K562 (cell line): ENCODE results near the gene PCSK7. TPM values are rescaled to one million over a fixed set of nuclear protein-coding genes. Genes with fewer than 3 reads are reported as not detected.

Experiments used
- ATAC-seq: fragments of 200-7000 bp; cut with Tn5 transposase; 3 replicates; pipeline ENCODE4 v1.9.1; 2020; ENCODE audit warnings: moderate library complexity
- BruUV-seq: library from RNA; stranded (reverse); fragments of 400-500 nt; replicated peaks from 2 replicates; lab custom pipeline; 2021; lab: Mats Ljungman, UMichigan
- CTCF ChIA-PET: fragments of 300-600 bp; formaldehyde crosslinking; extraction: SDS; loops from one replicate; lab custom pipeline; 2021; ENCODE audit warnings: low intra/inter-chr PET ratio; lab: Yijun Ruan, JAX
- POLR2A ChIA-PET: fragments of 300-600, 350-650 bp; sonication (Branson Sonifier 250); formaldehyde crosslinking; extraction: SDS; loops from one replicate; lab custom pipeline; 2021; ENCODE audit warnings: antibody characterized with exemption, inconsistent platforms; lab: Yijun Ruan, JAX
- DNase-seq, 4 experiments: peaks; one replicate each; pipeline versions ENCODE4 v3.0.0 to v3.0.0-alpha.2; 2011 to 2018; ENCODE audit warnings: low spot score in 3 of 4, mixed read lengths in 3 of 4; ENCODE audit errors: extremely low read depth in 1 of 4
- FAIRE-seq: peaks from 2 replicates; lab custom pipeline; 2011; peaks lifted over from hg19 to GRCh38; lab: Jason Lieb, UNC
- H2AFZ ChIP-seq: 2 replicates; pipeline ENCODE4 v1.6.0; 2011; ENCODE audit warnings: low read depth, low read length, control low read depth, inconsistent platforms
- H3K27ac ChIP-seq: fragments of 200-600 bp; 3 replicates; pipeline ENCODE4 v1.8.0; 2011; ENCODE audit warnings: low read depth, mild to moderate bottlenecking, control low read depth, inconsistent platforms, low read length, moderate library complexity, mixed read lengths; ENCODE audit errors: extremely low read depth
- H3K27me3 ChIP-seq, 2 experiments: fragments of 300-600 bp in 1 of 2; 2 replicates in 1 of 2; 3 replicates in 1 of 2; pipeline versions ENCODE4 v1.6.0 to v1.8.0; 2011; ENCODE audit warnings: inconsistent platforms in 2 of 2, low read length in 2 of 2, mild to moderate bottlenecking in 1 of 2, mixed read lengths in 1 of 2, moderate library complexity in 1 of 2; ENCODE audit not compliant: control insufficient read depth in 2 of 2, insufficient read depth in 2 of 2
- H3K36me3 ChIP-seq: fragments of 300-600 bp; 3 replicates; pipeline ENCODE4 v1.8.0; 2011; ENCODE audit warnings: mild to moderate bottlenecking, low read length, inconsistent platforms; ENCODE audit not compliant: control insufficient read depth, insufficient read depth
- H3K4me1 ChIP-seq, 2 experiments: fragments of 200-600 bp in 1 of 2; replicated peaks in 1 of 2; 2 replicates in 1 of 2; 3 replicates in 1 of 2; pipeline versions ENCODE4 v1.5.1 to v1.8.0; 2011; ENCODE audit warnings: inconsistent platforms in 2 of 2, low read length in 2 of 2, mild to moderate bottlenecking in 1 of 2, mixed read lengths in 1 of 2, moderate library complexity in 1 of 2; ENCODE audit not compliant: control insufficient read depth in 2 of 2, insufficient read depth in 2 of 2
- H3K4me2 ChIP-seq: 2 replicates; pipeline ENCODE4 v1.6.1; 2011; ENCODE audit warnings: low read length, control low read depth, inconsistent platforms, mixed read lengths; ENCODE audit not compliant: insufficient read depth
- H3K4me3 ChIP-seq: fragments of 200-600 bp; sonication (generic), shearing (Covaris generic); 2 replicates; pipeline ENCODE4 v1.5.1; 2016; ENCODE audit warnings: control low read depth, inconsistent platforms
- H3K79me2 ChIP-seq: fragments of 200-600 bp; 3 replicates; pipeline ENCODE4 v1.8.0; 2011; ENCODE audit warnings: low read length, inconsistent platforms; ENCODE audit not compliant: control insufficient read depth, insufficient read depth
- H3K9ac ChIP-seq, 2 experiments: 2 replicates each; pipeline versions ENCODE4 v1.6.0 to v1.6.1; 2011; ENCODE audit warnings: low read depth in 2 of 2, low read length in 2 of 2, control low read depth in 1 of 2, inconsistent platforms in 1 of 2, mild to moderate bottlenecking in 1 of 2, mixed read lengths in 1 of 2; ENCODE audit not compliant: insufficient read depth in 1 of 2
- H3K9me1 ChIP-seq: one replicate; pipeline ENCODE4 v1.6.0; 2011; ENCODE audit warnings: inconsistent platforms, mild to moderate bottlenecking, low read length, moderate library complexity; ENCODE audit not compliant: control insufficient read depth, insufficient read depth
- H3K9me3 ChIP-seq: replicated peaks from 2 replicates; pipeline ENCODE4 v1.5.1; 2011; ENCODE audit warnings: low read depth, low read length, inconsistent platforms; ENCODE audit not compliant: control insufficient read depth, insufficient read depth
- H4K20me1 ChIP-seq: replicated peaks from 2 replicates; pipeline ENCODE4 v1.6.1; 2011; ENCODE audit warnings: low read length, inconsistent platforms, mixed read lengths; ENCODE audit not compliant: control insufficient read depth, insufficient read depth
- CHD2 ChIP-seq: IDR thresholded peaks from 2 replicates; pipeline ENCODE4 v1.6.1; 2011; ENCODE audit warnings: low read depth, low read length
- FOS ChIP-seq: IDR thresholded peaks from 3 replicates; pipeline ENCODE4 v1.6.1; 2011; ENCODE audit not compliant: insufficient read length; ENCODE audit errors: extremely low read depth
- NR0B1 ChIP-seq: fragments of 450-650 bp; IDR thresholded peaks from one replicate; pipeline ENCODE4 v1.6.1; 2018; ENCODE audit warnings: mild to moderate bottlenecking, moderate library complexity; ENCODE audit not compliant: partially characterized antibody
- POLR2A ChIP-seq: fragments of 450-650 bp; conservative IDR thresholded peaks from 2 replicates; pipeline ENCODE4 v1.6.1; 2016
- PTRF ChIP-seq: fragments of 450-650 bp; IDR thresholded peaks from 2 replicates; pipeline ENCODE4 v1.6.1; 2016; ENCODE audit warnings: mild to moderate bottlenecking, missing genetic modification characterization, missing compliant biosample characterization
- SMARCB1 ChIP-seq: IDR thresholded peaks from 2 replicates; pipeline ENCODE4 v1.6.1; 2011; ENCODE audit warnings: improper control_type of control experiment, low read depth; ENCODE audit not compliant: insufficient read length
- WHSC1 ChIP-seq: IDR thresholded peaks from one replicate; pipeline ENCODE4 v1.6.1; 2012; ENCODE audit warnings: low read length, control low read depth, inconsistent platforms
- ZNF24 ChIP-seq: fragments of 450-650 bp; IDR thresholded peaks from 2 replicates; pipeline ENCODE4 v1.6.1; 2016
- WGBS: fragments of 100-300 bp; shearing (Covaris generic); methylation state at CpG from one replicate; pipeline ENCODE4 v1.1.6; 2016; ENCODE audit warnings: low coverage, mixed read lengths; ENCODE audit not compliant: insufficient coverage; ENCODE audit errors: missing lambda C conversion rate; 5-methylcytosine and 5-hydroxymethylcytosine counted together
- in situ Hi-C: fragments of 300-500 bp; cut with MboI; formaldehyde crosslinking; loops from 4 replicates; pipeline ENCODE4 v1.15.0; 2018; ENCODE audit warnings: inconsistent platforms, mixed read lengths
- intact Hi-C: fragments of 100-400 bp; cut with micrococcal nuclease; formaldehyde crosslinking; loops from 2 replicates; pipeline ENCODE4 v1.14.2; 2022
- polyA plus RNA-seq, 8 experiments: library from polyadenylated mRNA; depleted of rRNA in 4 of 8; stranded (reverse) in 5 of 8; unstranded in 3 of 8; fragments of >200 nt; fragmentation: Nextera tagmentation in 2 of 8; fragmentation: Illumina TruSeq in 1 of 8; extraction: Ambion mirVana in 2 of 8; extraction: Trizol in 1 of 8; gene quantifications; 2 replicates each; pipeline versions ENCODE4 v1.2.1 to v1.2.3, GENCODE V29; 2011 to 2014; ENCODE audit warnings: inconsistent platforms in 1 of 8, missing spikeins in 1 of 8
- total RNA-seq, 7 experiments: library from RNA; depleted of rRNA in 6 of 7; stranded (reverse); fragments of >200 nt in 6 of 7; fragmentation: Illumina TruSeq in 2 of 7; extraction: Trizol in 2 of 7; gene quantifications; 2 replicates each; pipeline versions ENCODE4 v1.2.1 to v1.2.3, GENCODE V29; 2011 to 2021; ENCODE audit warnings: low replicate concordance in 1 of 7

Gene PCSK7
- total and polyA plus RNA-seq, 9 of the 15 experiments (the other 6 are each of a cell fraction or from before 2014, with no cell fraction given): 3.1 to 29.2 (median 15.6) TPM

GRCh38 chr11:117251506-117251905 is 19.6 kb upstream of the PCSK7 start (continued):
- no peak for TF ChIP-seq POLR2A
- TF ChIP-seq WHSC1: no peak
- no peak for TF ChIP-seq NR0B1
- TF ChIP-seq PTRF: no peak
- TF ChIP-seq, all 486 proteins: peak for 0

- H3K27me3 ChIP-seq: no peaks in the 10 kb centered on the region
- CTCF ChIA-PET: no interaction called here
- no peaks in the 10 kb centered on the region for H3K9me1 ChIP-seq
- H3K79me2 ChIP-seq: no peaks in the 10 kb centered on the region
- no peak for FAIRE-seq
- DNase-seq: no peak
- H3K9ac ChIP-seq: no peak overlapping the region
- in situ Hi-C loops: loop anchor here (25.0 kb wide), 1 partner anchor 737 kb away; no protein-coding TSS in a partner anchor
- H3K4me3 ChIP-seq: no peak overlapping the region
- peaks cover 0 to 5% of the 10 kb centered on the region in 2 experiments; a peak in 2 of 5 replicates for H3K4me1 ChIP-seq
- ATAC-seq: no peak
- 90% methylated on average over 4 of the region's 4 CpGs for WGBS
- peaks cover 53% of the 10 kb centered on the region for H3K36me3 ChIP-seq
- no peak overlapping the region for H3K27ac ChIP-seq
- H3K9me3 ChIP-seq: no peaks in the 10 kb centered on the region
- TF ChIP-seq SMARCB1: no peak
- no peak for TF ChIP-seq FOS
- no peak for TF ChIP-seq CHD2
- TF ChIP-seq ZNF24: peak; percentile 41; the same call in 1 of the 2 replicates
- TF ChIP-seq, all 486 proteins: peak for 1
- Histone ChIP-seq H3K4me2 (no peak overlapping the region), H4K20me1 (no peaks in the 10 kb centered on the region), H2AFZ (no peak overlapping the region)
- POLR2A ChIA-PET: no interaction called here
- intact Hi-C loops: no loop called here
- BruUV-seq: no TSS peak
Observed at GRCh38 chr11:117249571-117249970, 17.7 kb upstream of the PCSK7 start.
